Lower lobe of right lung (tissue), 2 donors: ENCODE data around the gene QPRT. TPM values are rescaled to one million over a fixed set of nuclear protein-coding genes. Genes with fewer than 3 reads are reported as not detected.

Source experiments
- ATAC-seq, 2 donors: fragments of 200-7000 bp; cut with Tn5 transposase; one replicate each; pipeline ENCODE4 v1.9.1; 2020 to 2022; ENCODE audit warnings: mild to moderate bottlenecking in 2 of 2, moderate library complexity in 2 of 2
- DNase-seq: peaks from one replicate; pipeline ENCODE4 v3.0.0-alpha.2; 2020
- H3K27ac ChIP-seq: fragments of 200-600 bp; one replicate; pipeline ENCODE4 v1.8.0; 2022
- H3K27me3 ChIP-seq: fragments of 200-600 bp; one replicate; pipeline ENCODE4 v1.8.0; 2022; ENCODE audit warnings: low read depth
- H3K36me3 ChIP-seq: fragments of 200-600 bp; one replicate; pipeline ENCODE4 v1.8.0; 2022; ENCODE audit warnings: mild to moderate bottlenecking
- H3K4me1 ChIP-seq: fragments of 200-600 bp; one replicate; pipeline ENCODE4 v1.8.0; 2022
- H3K4me3 ChIP-seq: fragments of 200-600 bp; one replicate; pipeline ENCODE4 v1.8.0; 2022; ENCODE audit warnings: mild to moderate bottlenecking
- H3K9me3 ChIP-seq: fragments of 200-600 bp; one replicate; pipeline ENCODE4 v1.8.0; 2022
- CTCF ChIP-seq: fragments of 200-600 bp; IDR thresholded peaks from one replicate; pipeline ENCODE4 v1.8.0; 2022; ENCODE audit warnings: antibody characterized with exemption, mild to moderate bottlenecking
- intact Hi-C: fragments of 100-400 bp; cut with DNase I; formaldehyde crosslinking; loops from one replicate; pipeline ENCODE4 v1.11.0; 2022
- total RNA-seq: library from RNA; stranded (reverse); fragmentation: NEBNext Ultra II Directional; extraction: Animal tissue kit (Norgen Biotek cat#: 25700); gene quantifications from one replicate; pipeline ENCODE4 v1.2.1, GENCODE V29; 2021
- donor health status: DM: no; HTN: yes; CAD: no; lungs with severe emphysema.

Gene QPRT
- total RNA-seq, 1 donor from 2014 or later, result 11.0 TPM

GRCh38 chr16:29710227-29711219 is 31.5 kb downstream of the QPRT start:
- H3K27ac ChIP-seq, result no peak overlapping the region
- H3K9me3 ChIP-seq, result no peaks in the 10 kb centered on the region
- no peak overlapping the region for H3K4me3 ChIP-seq
- ATAC-seq (peak; percentile 78 to 89), DNase-seq (peak; percentile 3)
- peaks cover 8% of the 10 kb centered on the region for H3K4me1 ChIP-seq
- intact Hi-C loops, result no loop called here
- peak; percentile 64 for TF ChIP-seq CTCF
- no peaks in the 10 kb centered on the region for H3K27me3 ChIP-seq
- no peaks in the 10 kb centered on the region for H3K36me3 ChIP-seq

GRCh38 chr16:29712809-29713208 is 33.8 kb downstream of the QPRT start:
- Histone ChIP-seq H3K27me3 (no peaks in the 10 kb centered on the region), H3K4me1 (peaks cover 8% of the 10 kb centered on the region), H3K4me3 (no peak overlapping the region), H3K27ac (no peak overlapping the region), H3K36me3 (no peaks in the 10 kb centered on the region), H3K9me3 (no peaks in the 10 kb centered on the region)
- DNase-seq, result no peak
- TF ChIP-seq CTCF, result no peak
- ATAC-seq, result no peak
- intact Hi-C loops, result no loop called here

- no peaks in the 10 kb centered on the region for H3K9me3 ChIP-seq
- DNase-seq, result no peak
- no peak overlapping the region for H3K27ac ChIP-seq
- H3K4me1 ChIP-seq, result peaks cover 8% of the 10 kb centered on the region
- TF ChIP-seq CTCF, result no peak
- H3K36me3 ChIP-seq, result no peaks in the 10 kb centered on the region
- no peak for ATAC-seq
- no peak overlapping the region for H3K4me3 ChIP-seq
- H3K27me3 ChIP-seq, result no peaks in the 10 kb centered on the region
- intact Hi-C loops, result no loop called here
Measured at GRCh38 chr16:29714396-29714795, 35.4 kb downstream of the QPRT start.

GRCh38 chr16:29714972-29715371 is 36.0 kb downstream of the QPRT start:
- Histone ChIP-seq H3K4me1 (peaks cover 8% of the 10 kb centered on the region), H3K36me3 (no peaks in the 10 kb centered on the region), H3K27ac (no peak overlapping the region), H3K4me3 (no peak overlapping the region), H3K9me3 (no peaks in the 10 kb centered on the region), H3K27me3 (no peaks in the 10 kb centered on the region)
- no peak for ATAC-seq
- intact Hi-C loops, result no loop called here
- no peak for TF ChIP-seq CTCF
- DNase-seq, result no peak

- Histone ChIP-seq H3K4me1 (no peaks in the 10 kb centered on the region), H3K27ac (no peak overlapping the region), H3K36me3 (no peaks in the 10 kb centered on the region), H3K4me3 (no peak overlapping the region), H3K9me3 (no peaks in the 10 kb centered on the region), H3K27me3 (no peaks in the 10 kb centered on the region)
- TF ChIP-seq CTCF, result no peak
- ATAC-seq (no peak), DNase-seq (no peak)
- intact Hi-C loops, result no loop called here
Measured at GRCh38 chr16:29717113-29717512, 38.1 kb downstream of the QPRT start.
